Progenitor cell of endocrine pancreas (in vitro differentiated cells): ENCODE results near the gene FURIN. TPM values are rescaled to one million over a fixed set of nuclear protein-coding genes. Genes with fewer than 3 reads are reported as not detected.

Source experiments
- DNase-seq: peaks from one replicate; pipeline ENCODE4 v3.0.0; 2021; ENCODE audit warnings: low spot score; ENCODE audit not compliant: unreplicated experiment
- H3K27ac Mint-ChIP-seq: 2 replicates; pipeline ENCODE4 v1.8.0; 2021; ENCODE audit warnings: mild to moderate bottlenecking, moderate library complexity, mixed read lengths
- H3K27me3 Mint-ChIP-seq: 2 replicates; pipeline ENCODE4 v1.8.0; 2021; ENCODE audit warnings: mixed read lengths
- H3K36me3 Mint-ChIP-seq: 2 replicates; pipeline ENCODE4 v1.8.0; 2022; ENCODE audit warnings: mixed read lengths; ENCODE audit not compliant: insufficient read depth
- H3K4me1 Mint-ChIP-seq: 2 replicates; pipeline ENCODE4 v1.8.0; 2021; ENCODE audit warnings: low read depth, mixed read lengths
- H3K4me3 Mint-ChIP-seq: 2 replicates; pipeline ENCODE4 v1.8.0; 2021; ENCODE audit warnings: low read depth, mild to moderate bottlenecking, moderate library complexity, mixed read lengths
- H3K9me3 Mint-ChIP-seq: 2 replicates; pipeline ENCODE4 v1.8.0; 2021; ENCODE audit warnings: low read depth, mixed read lengths
- CTCF ChIP-seq: fragments of 200-600 bp; sonication (generic); IDR thresholded peaks from one replicate; pipeline ENCODE4 v1.5.0; 2021; ENCODE audit warnings: antibody characterized with exemption, mild to moderate bottlenecking; ENCODE audit not compliant: unreplicated experiment
- total RNA-seq: library from RNA; stranded (reverse); gene quantifications from 2 replicates; pipeline ENCODE4 v1.2.1, GENCODE V29; 2021

Gene FURIN
- total RNA-seq, 1 donor from 2014 or later = 64.8 TPM

- Mint-ChIP-seq H3K27me3 (no peaks in the 10 kb centered on the region), H3K4me3 (peak overlapping the region; percentile 95), H3K36me3 (no peaks in the 10 kb centered on the region), H3K9me3 (no peaks in the 10 kb centered on the region), H3K27ac (no peak overlapping the region), H3K4me1 (peaks cover 9% of the 10 kb centered on the region)
- DNase-seq = no peak
- TF ChIP-seq CTCF = no peak
Measured at GRCh38 chr15:90930861-90931574, 62.6 kb downstream of the FURIN start.

GRCh38 chr15:90931575-90931827, 63.1 kb downstream of the FURIN start:
- H3K4me1 Mint-ChIP-seq = peaks cover 14% of the 10 kb centered on the region
- peak overlapping the region; percentile 61 for H3K27ac Mint-ChIP-seq
- no peak for DNase-seq
- peaks cover 4% of the 10 kb centered on the region for H3K36me3 Mint-ChIP-seq
- H3K9me3 Mint-ChIP-seq = no peaks in the 10 kb centered on the region
- no peak for TF ChIP-seq CTCF
- no peaks in the 10 kb centered on the region for H3K27me3 Mint-ChIP-seq
- H3K4me3 Mint-ChIP-seq = peak overlapping the region; percentile 95

GRCh38 chr15:90931828-90932659, 63.7 kb downstream of the FURIN start, which contains the start of gene HDDC3:
Gene HDDC3 (minus strand): TSS chr15:90932549. CDS start chr15:90932540, 9 bp downstream.
- Mint-ChIP-seq H3K27me3 (no peaks in the 10 kb centered on the region), H3K27ac (peak within 1 kb of the TSS; percentile 61), H3K4me1 (peaks cover 14% of the 10 kb centered on the region), H3K36me3 (peaks cover 4% of the 10 kb centered on the region), H3K4me3 (peak within 1 kb of the TSS; percentile 95), H3K9me3 (no peaks in the 10 kb centered on the region)
- DNase-seq = peak; percentile 92
- TF ChIP-seq CTCF = peak; percentile 95

- H3K4me1 Mint-ChIP-seq = peaks cover 14% of the 10 kb centered on the region
- no peak for DNase-seq
- peak overlapping the region; percentile 95 for H3K4me3 Mint-ChIP-seq
- peaks cover 4% of the 10 kb centered on the region for H3K36me3 Mint-ChIP-seq
- H3K27ac Mint-ChIP-seq = no peak overlapping the region
- H3K9me3 Mint-ChIP-seq = no peaks in the 10 kb centered on the region
- no peak for TF ChIP-seq CTCF
- no peaks in the 10 kb centered on the region for H3K27me3 Mint-ChIP-seq
Measured at GRCh38 chr15:90932660-90932991, 64.2 kb downstream of the FURIN start.

Other genes with a start within 250 kb of the FURIN start
- 19.6 and 21.3 TPM in 2 replicates for gene BLM, start 151.2 kb upstream of the FURIN start, total RNA-seq
- 13.8 and 16.2 TPM in 2 replicates for gene FES, start 15.9 kb downstream of the FURIN start, total RNA-seq
- gene MAN2A2, start 34.7 kb downstream of the FURIN start, total RNA-seq = 111 and 117 TPM in 2 replicates
- 14.5 and 16.6 TPM in 2 replicates for gene HDDC3, start 64.0 kb downstream of the FURIN start, total RNA-seq
- 83.4 and 90.6 TPM in 2 replicates for gene UNC45A, start 66.7 kb downstream of the FURIN start, total RNA-seq
- 20.6 and 23.0 TPM in 2 replicates for gene RCCD1, start 86.3 kb downstream of the FURIN start, total RNA-seq
- 79.1 and 81.5 TPM in 2 replicates for gene PRC1, start 125.9 kb downstream of the FURIN start, total RNA-seq
- 28.0 and 33.3 TPM in 2 replicates for gene VPS33B, start 154.0 kb downstream of the FURIN start, total RNA-seq
- 19.9 and 24.9 TPM in 2 replicates for gene SV2B, start 231.7 kb downstream of the FURIN start, total RNA-seq